ENCODE data around the gene MYO15B.

The MYO15B gene

GRCh38 chr17:75666959-75667790, 79.6 kb downstream of the MYO15B start, which contains the start of the genes RECQL5 and SAP30BP:
Gene RECQL5 (minus strand): TSS chr17:75667154. CDS start chr17:75666557, 597 bp downstream.
Gene SAP30BP (plus strand): TSS chr17:75667338. CDS start chr17:75667373, 35 bp downstream.
- peak; percentile 88 for TF ChIP-seq POLR2AphosphoS5 (IDR thresholded peaks at IDR 0.05; ENCODE audit: low read depth, low read length)
- TF ChIP-seq REST (IDR thresholded peaks at IDR 0.05; ENCODE audit: insufficient read depth in 1 of 2, low read depth in 2 of 2, low read length in 2 of 2) = peak; percentile 31 to 32; a peak in 1 of 4 replicates
- no peak for TF ChIP-seq FOXP2 (optimal IDR thresholded peaks at IDR 0.05; ENCODE audit: borderline replicate concordance, extremely low read depth, extremely low read length, insufficient read depth)
- TF ChIP-seq SIN3A (IDR thresholded peaks at IDR 0.05; ENCODE audit: borderline replicate concordance, insufficient read depth, low read length) = peak; percentile 59; the same call in 1 of the 2 replicates
- TF ChIP-seq TAF1 (IDR thresholded peaks at IDR 0.05; ENCODE audit: borderline replicate concordance, insufficient read depth, low read length) = peak; percentile 88; the same call in 1 of the 2 replicates

GRCh38 chr17:75667825-75668224, 80.2 kb downstream of the MYO15B start:
- TF ChIP-seq REST (IDR thresholded peaks at IDR 0.05; ENCODE audit: insufficient read depth in 1 of 2, low read depth in 2 of 2, low read length in 2 of 2) (no peak), FOXP2 (optimal IDR thresholded peaks at IDR 0.05; ENCODE audit: borderline replicate concordance, extremely low read depth, extremely low read length, insufficient read depth) (no peak), TAF1 (IDR thresholded peaks at IDR 0.05; ENCODE audit: borderline replicate concordance, insufficient read depth, low read length) (no peak), POLR2AphosphoS5 (IDR thresholded peaks at IDR 0.05; ENCODE audit: low read depth, low read length) (no peak), SIN3A (IDR thresholded peaks at IDR 0.05; ENCODE audit: borderline replicate concordance, insufficient read depth, low read length) (no peak)

GRCh38 chr17:75668489-75668888, 80.9 kb downstream of the MYO15B start:
- TF ChIP-seq TAF1 (IDR thresholded peaks at IDR 0.05; ENCODE audit: borderline replicate concordance, insufficient read depth, low read length) = no peak
- TF ChIP-seq POLR2AphosphoS5 (IDR thresholded peaks at IDR 0.05; ENCODE audit: low read depth, low read length) = no peak

GRCh38 chr17:75670868-75671267, 83.3 kb downstream of the MYO15B start:
- no peak for TF ChIP-seq SIN3A (IDR thresholded peaks at IDR 0.05; ENCODE audit: borderline replicate concordance, insufficient read depth, low read length)
- TF ChIP-seq FOXP2 (optimal IDR thresholded peaks at IDR 0.05; ENCODE audit: borderline replicate concordance, extremely low read depth, extremely low read length, insufficient read depth) = no peak
- no peak for TF ChIP-seq POLR2AphosphoS5 (IDR thresholded peaks at IDR 0.05; ENCODE audit: low read depth, low read length)
- no peak for TF ChIP-seq TAF1 (IDR thresholded peaks at IDR 0.05; ENCODE audit: borderline replicate concordance, insufficient read depth, low read length)
- TF ChIP-seq REST (IDR thresholded peaks at IDR 0.05; ENCODE audit: insufficient read depth in 1 of 2, low read depth in 2 of 2, low read length in 2 of 2) = no peak

- TF ChIP-seq TAF1 (IDR thresholded peaks at IDR 0.05; ENCODE audit: borderline replicate concordance, insufficient read depth, low read length) (no peak), FOXP2 (optimal IDR thresholded peaks at IDR 0.05; ENCODE audit: borderline replicate concordance, extremely low read depth, extremely low read length, insufficient read depth) (no peak), POLR2AphosphoS5 (IDR thresholded peaks at IDR 0.05; ENCODE audit: low read depth, low read length) (no peak), SIN3A (IDR thresholded peaks at IDR 0.05; ENCODE audit: borderline replicate concordance, insufficient read depth, low read length) (no peak), REST (IDR thresholded peaks at IDR 0.05; ENCODE audit: insufficient read depth in 1 of 2, low read depth in 2 of 2, low read length in 2 of 2) (no peak)
Measured at GRCh38 chr17:75672011-75672410, 84.4 kb downstream of the MYO15B start.

Data from PFSK-1 (cell line).